ENCODE measurements around the gene LMBR1.
A peak's percentile ranks its signal among the peaks of the same experiment; 100 is the strongest.
"Not testable (repeated sequence)": the region's sequence is repeated elsewhere in the genome, so short reads cannot be mapped to it uniquely, and the experiment has no call there.

Gene LMBR1

GRCh38 chr7:156654511-156655234, 238.3 kb downstream of the LMBR1 start:
- no peak for DNase-seq (ENCODE audit: low spot score)

GRCh38 chr7:156652886-156653568, 240.0 kb downstream of the LMBR1 start:
- DNase-seq (ENCODE audit: low spot score) = no peak

- no peak for DNase-seq (ENCODE audit: low spot score)
Measured at GRCh38 chr7:156651474-156651873, 241.5 kb downstream of the LMBR1 start.

GRCh38 chr7:156650042-156650441, 242.9 kb downstream of the LMBR1 start:
- DNase-seq (ENCODE audit: low spot score) = no peak

GRCh38 chr7:156647330-156647729, 245.7 kb downstream of the LMBR1 start:
- not testable (repeated sequence) for DNase-seq (ENCODE audit: low spot score)

GRCh38 chr7:156642306-156643045, 250.5 kb downstream of the LMBR1 start:
- DNase-seq (ENCODE audit: low spot score) = no peak

GRCh38 chr7:156640949-156641485, 252.0 kb downstream of the LMBR1 start:
- peak; percentile 14 for DNase-seq (ENCODE audit: low spot score)

GRCh38 chr7:156640257-156640948, 252.6 kb downstream of the LMBR1 start, which contains the start of gene RNF32:
TSS of gene RNF32 (plus strand) at chr7:156640774. CDS start at chr7:156643878, 3,104 bp downstream.
- DNase-seq (ENCODE audit: low spot score) = peak; percentile 72

GRCh38 chr7:156639426-156640256, 253.3 kb downstream of the LMBR1 start:
- DNase-seq (ENCODE audit: low spot score) = no peak

GRCh38 chr7:156638443-156639077, 254.4 kb downstream of the LMBR1 start:
- DNase-seq (ENCODE audit: low spot score) = no peak

GRCh38 chr7:156637093-156637492, 255.9 kb downstream of the LMBR1 start:
- not testable (repeated sequence) for DNase-seq (ENCODE audit: low spot score)

GRCh38 chr7:156635529-156636385, 257.2 kb downstream of the LMBR1 start:
- DNase-seq (ENCODE audit: low spot score) = no peak

GRCh38 chr7:156634117-156634516, 258.9 kb downstream of the LMBR1 start:
- no peak for DNase-seq (ENCODE audit: low spot score)

GRCh38 chr7:156629873-156630272, 263.1 kb downstream of the LMBR1 start:
- no peak for DNase-seq (ENCODE audit: low spot score)

GRCh38 chr7:156628562-156628961, 264.4 kb downstream of the LMBR1 start:
- no peak for DNase-seq (ENCODE audit: low spot score)
